Measurements from ENCODE around the gene RNF130.
A peak's percentile ranks its signal among the peaks of the same experiment; 100 is the strongest.

The RNF130 gene

GRCh38 chr5:180085837-180086236 is 14.3 kb upstream of the RNF130 start:
- DNase-seq (no peak), ATAC-seq (no peak)

GRCh38 chr5:180084638-180085561 is 13.3 kb upstream of the RNF130 start:
- no peak for DNase-seq
- ATAC-seq: no peak

GRCh38 chr5:180083529-180084060 is 12.0 kb upstream of the RNF130 start:
- ATAC-seq (no peak), DNase-seq (no peak)

GRCh38 chr5:180082633-180083420 is 11.3 kb upstream of the RNF130 start:
- ATAC-seq (no peak), DNase-seq (no peak)

- no peak for ATAC-seq
- no peak for DNase-seq
These were observed 9.9 kb upstream of the RNF130 start for GRCh38 chr5:180081481-180081880.

GRCh38 chr5:180080486-180081280 is 9.1 kb upstream of the RNF130 start:
- DNase-seq: peak; percentile 64
- peak; percentile 44 for ATAC-seq

GRCh38 chr5:180079702-180080466 is 8.3 kb upstream of the RNF130 start:
- no peak for ATAC-seq
- DNase-seq: no peak

- no peak for DNase-seq
- no peak for ATAC-seq
These were observed 6.8 kb upstream of the RNF130 start for GRCh38 chr5:180078348-180078747.

GRCh38 chr5:180077594-180078284 is 6.2 kb upstream of the RNF130 start:
- DNase-seq (no peak), ATAC-seq (no peak)

- no peak for ATAC-seq
- no peak for DNase-seq
These were observed 4.1 kb upstream of the RNF130 start for GRCh38 chr5:180075703-180076102.

GRCh38 chr5:180074462-180074861 is 2.9 kb upstream of the RNF130 start:
- no peak for ATAC-seq
- no peak for DNase-seq

- DNase-seq: no peak
These were observed 997 bp upstream of the RNF130 start for GRCh38 chr5:180072556-180072955.

GRCh38 chr5:180072256-180072548 is 643 bp upstream of the RNF130 start:
- no peak for ATAC-seq

More at GRCh38 chr5:180072556-180072955, 997 bp upstream of the RNF130 start:
- ATAC-seq: no peak

GRCh38 chr5:180070756-180071530 is 616 bp downstream of the RNF130 start:
- ATAC-seq: no peak
- DNase-seq: peak; percentile 23

More at GRCh38 chr5:180072256-180072548, 643 bp upstream of the RNF130 start:
- DNase-seq: no peak

- DNase-seq (no peak), ATAC-seq (no peak)
These were observed 1.8 kb downstream of the RNF130 start for GRCh38 chr5:180069589-180070247.

GRCh38 chr5:180068519-180069090 is 3.0 kb downstream of the RNF130 start:
- DNase-seq (no peak), ATAC-seq (no peak)

- ATAC-seq (no peak), DNase-seq (no peak)
These were observed 3.6 kb downstream of the RNF130 start for GRCh38 chr5:180067986-180068385.

GRCh38 chr5:180060192-180060591 is 11.4 kb downstream of the RNF130 start:
- ATAC-seq (no peak), DNase-seq (no peak)

- no peak for DNase-seq
- ATAC-seq: no peak
These were observed 12.2 kb downstream of the RNF130 start for GRCh38 chr5:180059326-180059725.
